HTR-8/SVneo (cell line): ENCODE data around the gene NT5M.
"Not testable (repeated sequence)": the region's sequence is repeated elsewhere in the genome, so short reads cannot be mapped to it uniquely, and the experiment has no call there.

ENCODE experiments used
- DNase-seq: peaks from one replicate; pipeline ENCODE4 v3.0.0; 2011; ENCODE audit warnings: low spot score, mixed read lengths; ENCODE audit not compliant: insufficient read length
- FAIRE-seq: peaks from 2 replicates; lab custom pipeline; 2011; peaks lifted over from hg19 to GRCh38; lab: Jason Lieb, UNC

Gene NT5M

GRCh38 chr17:17300624-17301568 lies 2.3 kb upstream of the NT5M start:
- DNase-seq (no peak), FAIRE-seq (peak; percentile 51)

- not testable (repeated sequence) for FAIRE-seq, DNase-seq
Observed at GRCh38 chr17:17301659-17302058, 1.5 kb upstream of the NT5M start.

GRCh38 chr17:17303847-17304490 lies 796 bp downstream of the NT5M start:
- no peak for FAIRE-seq
- DNase-seq: no peak

GRCh38 chr17:17304521-17304985 lies 1.4 kb downstream of the NT5M start:
- FAIRE-seq (no peak), DNase-seq (no peak)

GRCh38 chr17:17305281-17305801 lies 2.2 kb downstream of the NT5M start:
- FAIRE-seq (no peak), DNase-seq (no peak)

- no peak for DNase-seq
- FAIRE-seq: no peak
Observed at GRCh38 chr17:17309356-17309755, 6.2 kb downstream of the NT5M start.

- DNase-seq: peak; percentile 65
- FAIRE-seq: peak; percentile 9
Observed at GRCh38 chr17:17313350-17313991, 10.3 kb downstream of the NT5M start.

- FAIRE-seq: no peak
- no peak for DNase-seq
Observed at GRCh38 chr17:17314501-17315071, 11.4 kb downstream of the NT5M start.

GRCh38 chr17:17315142-17315821 lies 12.1 kb downstream of the NT5M start:
- FAIRE-seq: no peak

GRCh38 chr17:17320188-17320910 lies 17.2 kb downstream of the NT5M start:
- FAIRE-seq (no peak), DNase-seq (no peak)

More at GRCh38 chr17:17315142-17315821, 12.1 kb downstream of the NT5M start:
- no peak for DNase-seq

GRCh38 chr17:17320911-17321220 lies 17.7 kb downstream of the NT5M start:
- peak; percentile 40 for FAIRE-seq
- no peak for DNase-seq

- FAIRE-seq: no peak
Observed at GRCh38 chr17:17321356-17322025, 18.3 kb downstream of the NT5M start.

GRCh38 chr17:17322516-17323510 lies 19.6 kb downstream of the NT5M start:
- no peak for DNase-seq
- FAIRE-seq: no peak

More at GRCh38 chr17:17321356-17322025, 18.3 kb downstream of the NT5M start:
- DNase-seq: no peak

GRCh38 chr17:17324616-17325015 lies 21.4 kb downstream of the NT5M start:
- FAIRE-seq: no peak

GRCh38 chr17:17325228-17325627 lies 22.1 kb downstream of the NT5M start:
- FAIRE-seq (no peak), DNase-seq (no peak)

More at GRCh38 chr17:17324616-17325015, 21.4 kb downstream of the NT5M start:
- DNase-seq: no peak

GRCh38 chr17:17325816-17326215 lies 22.6 kb downstream of the NT5M start:
- FAIRE-seq: no peak

GRCh38 chr17:17326275-17326875 lies 23.2 kb downstream of the NT5M start:
- DNase-seq: no peak
- no peak for FAIRE-seq

More at GRCh38 chr17:17325816-17326215, 22.6 kb downstream of the NT5M start:
- DNase-seq: no peak
